Measurements from ENCODE around the gene GDF15. TPM values are rescaled to one million over a fixed set of nuclear protein-coding genes. Genes with fewer than 3 reads are reported as not detected.

GDF15 gene
- total and polyA plus RNA-seq, 12 donors = 0.33 to 29.2 (median 4.5) TPM

DNA sequence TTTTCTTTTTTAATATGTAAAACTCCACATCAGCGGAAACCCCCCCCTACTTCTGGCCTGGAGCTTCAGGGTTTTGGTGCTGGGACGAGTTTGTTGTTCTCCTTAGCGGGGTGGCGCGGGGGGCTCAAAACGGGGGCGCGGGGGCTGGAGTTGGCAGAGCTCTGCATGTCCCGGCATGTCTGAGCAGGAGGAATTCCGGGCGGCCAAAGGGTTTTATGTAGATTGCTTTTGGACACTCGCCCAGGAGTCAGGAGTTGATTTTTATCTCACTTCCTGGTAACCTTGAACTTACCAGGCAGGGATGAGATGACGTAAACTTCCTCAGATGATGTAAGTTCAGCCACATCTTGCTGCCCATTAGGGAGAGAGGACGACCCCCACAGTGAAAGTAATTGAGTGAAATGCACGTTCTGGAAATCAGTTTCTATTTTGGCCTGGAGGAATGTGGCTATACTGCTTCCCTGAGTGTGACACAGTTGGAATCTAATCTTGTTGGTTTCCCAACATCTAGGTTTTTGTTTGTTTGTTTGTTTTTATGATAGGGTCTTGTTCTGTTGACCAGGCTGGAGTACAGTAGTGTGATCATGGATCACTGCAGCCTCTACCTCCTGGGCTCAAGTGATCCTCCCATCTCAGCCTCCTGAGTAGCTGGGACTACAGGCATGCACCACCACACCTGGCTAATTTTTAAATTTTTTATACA, 21.0 kb upstream of the GDF15 start:
- Histone ChIP-seq H3K27me3 (no peaks in the 10 kb centered on the region), H3K4me1 (replicated peaks in 1 of 2) (peaks cover 21 to 23% of the 10 kb centered on the region in 2 donors), H3K36me3 (replicated peaks in 1 of 2) (peaks cover 0 to 31% of the 10 kb centered on the region in 2 donors), H3K27ac (peak overlapping the region; percentile 85 to 97 (median 94)), H3K9me3 (replicated peaks in 1 of 3) (no peaks in the 10 kb centered on the region), H3K4me3 (no peak overlapping the region)
- 3 to 8% (median 4%) methylated on average over 5 to 15 of the region's 15 CpGs for WGBS, 4 donors
- TF ChIP-seq, protein P1, sequence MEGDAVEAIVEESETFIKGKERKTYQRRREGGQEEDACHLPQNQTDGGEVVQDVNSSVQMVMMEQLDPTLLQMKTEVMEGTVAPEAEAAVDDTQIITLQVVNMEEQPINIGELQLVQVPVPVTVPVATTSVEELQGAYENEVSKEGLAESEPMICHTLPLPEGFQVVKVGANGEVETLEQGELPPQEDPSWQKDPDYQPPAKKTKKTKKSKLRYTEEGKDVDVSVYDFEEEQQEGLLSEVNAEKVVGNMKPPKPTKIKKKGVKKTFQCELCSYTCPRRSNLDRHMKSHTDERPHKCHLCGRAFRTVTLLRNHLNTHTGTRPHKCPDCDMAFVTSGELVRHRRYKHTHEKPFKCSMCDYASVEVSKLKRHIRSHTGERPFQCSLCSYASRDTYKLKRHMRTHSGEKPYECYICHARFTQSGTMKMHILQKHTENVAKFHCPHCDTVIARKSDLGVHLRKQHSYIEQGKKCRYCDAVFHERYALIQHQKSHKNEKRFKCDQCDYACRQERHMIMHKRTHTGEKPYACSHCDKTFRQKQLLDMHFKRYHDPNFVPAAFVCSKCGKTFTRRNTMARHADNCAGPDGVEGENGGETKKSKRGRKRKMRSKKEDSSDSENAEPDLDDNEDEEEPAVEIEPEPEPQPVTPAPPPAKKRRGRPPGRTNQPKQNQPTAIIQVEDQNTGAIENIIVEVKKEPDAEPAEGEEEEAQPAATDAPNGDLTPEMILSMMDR (IDR thresholded peaks at IDR 0.05) = no peak
- TF ChIP-seq POLR2A (IDR thresholded peaks at IDR 0.05) = peak in 1 of 2 donors; percentile 59
- intact Hi-C loops (cut with DNase I) = no loop called here
- DNase-seq = peak; percentile 90 to 96 (median 94)

DNA sequence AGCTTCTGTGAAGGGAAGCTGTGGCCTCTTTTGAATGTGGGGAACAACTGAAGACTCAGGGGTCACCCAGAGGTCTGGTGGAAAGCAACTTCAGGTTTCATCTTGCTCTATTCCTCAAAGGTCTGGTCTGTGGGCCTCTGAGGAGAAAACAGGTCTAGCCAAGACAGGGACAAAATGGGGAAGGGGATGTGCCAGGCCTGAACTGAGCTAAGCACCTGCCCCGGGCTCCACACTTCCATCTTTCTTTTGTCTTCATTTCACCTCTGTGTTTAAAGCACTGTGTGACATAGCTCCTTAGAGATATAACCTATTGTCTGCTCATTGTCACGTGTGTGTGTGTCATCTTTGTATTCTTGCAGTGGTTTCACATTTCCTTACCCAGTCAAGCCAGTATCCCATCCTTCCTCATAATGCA, 19.9 kb upstream of the GDF15 start:
- Histone ChIP-seq H3K27ac (peak overlapping the region in 4 of 5 donors; percentile 90 to 97 (median 95)), H3K9me3 (replicated peaks in 1 of 3) (no peaks in the 10 kb centered on the region), H3K4me1 (replicated peaks in 1 of 2) (peaks cover 21 to 23% of the 10 kb centered on the region in 2 donors), H3K36me3 (replicated peaks in 1 of 2) (peaks cover 0 to 22% of the 10 kb centered on the region in 2 donors), H3K4me3 (no peak overlapping the region), H3K27me3 (no peaks in the 10 kb centered on the region)
- intact Hi-C loops (cut with DNase I) = no loop called here
- 73 to 82% (median 78%) methylated on average over 2 of the region's 2 CpGs for WGBS, 4 donors
- DNase-seq = no peak
- TF ChIP-seq, protein P1 (IDR thresholded peaks at IDR 0.05) = no peak

DNA sequence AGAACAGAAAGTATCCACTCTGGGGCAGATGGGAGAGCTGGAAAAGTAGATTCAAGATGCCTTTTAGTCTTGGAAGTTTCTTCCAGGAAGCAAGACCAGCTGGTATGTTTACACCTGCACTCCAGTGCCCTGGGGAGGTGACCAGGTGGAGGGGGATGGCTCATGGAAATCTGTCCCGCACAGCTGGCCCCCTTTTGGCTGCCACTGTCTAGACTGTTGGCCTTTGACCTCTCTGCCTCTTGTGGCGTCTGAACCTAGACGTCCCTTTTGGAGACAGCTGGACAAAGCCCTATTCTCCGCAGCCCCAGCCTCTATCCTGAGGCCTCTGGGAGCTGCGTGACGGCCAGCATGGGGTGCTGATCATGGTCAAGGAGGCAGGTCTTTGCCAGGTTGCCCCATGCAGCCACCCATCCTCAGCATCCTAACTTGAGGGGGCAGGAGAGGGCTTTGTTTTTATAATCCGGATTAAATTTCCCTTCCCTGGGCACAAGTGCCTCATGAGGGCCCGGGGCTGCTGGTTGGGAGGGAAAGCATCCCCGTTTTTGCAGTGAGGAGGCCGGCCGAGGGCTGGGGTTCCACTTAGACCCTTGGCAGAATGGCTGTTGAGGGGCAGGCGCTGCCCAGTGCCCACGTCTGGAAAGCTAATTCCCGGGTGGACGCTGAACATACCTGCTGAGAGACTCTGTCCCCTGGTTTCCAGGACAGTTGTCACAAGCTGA, 17.3 kb upstream of the GDF15 start:
- intact Hi-C loops (cut with DNase I) = no loop called here
- TF ChIP-seq, protein P1 (IDR thresholded peaks at IDR 0.05) = no peak
- TF ChIP-seq POLR2A (IDR thresholded peaks at IDR 0.05) = no peak
- Histone ChIP-seq H3K9me3 (replicated peaks in 1 of 3) (no peaks in the 10 kb centered on the region), H3K27me3 (no peaks in the 10 kb centered on the region), H3K36me3 (replicated peaks in 1 of 2) (peaks cover 0 to 3% of the 10 kb centered on the region in 2 donors), H3K4me3 (no peak overlapping the region), H3K4me1 (replicated peaks in 1 of 2) (peaks cover 19 to 22% of the 10 kb centered on the region in 2 donors), H3K27ac (peak overlapping the region in 1 of 5 donors; percentile 14)
- 73 to 89% (median 87%) methylated on average over 6 to 15 of the region's 15 CpGs for WGBS, 4 donors
- DNase-seq = no peak

DNA sequence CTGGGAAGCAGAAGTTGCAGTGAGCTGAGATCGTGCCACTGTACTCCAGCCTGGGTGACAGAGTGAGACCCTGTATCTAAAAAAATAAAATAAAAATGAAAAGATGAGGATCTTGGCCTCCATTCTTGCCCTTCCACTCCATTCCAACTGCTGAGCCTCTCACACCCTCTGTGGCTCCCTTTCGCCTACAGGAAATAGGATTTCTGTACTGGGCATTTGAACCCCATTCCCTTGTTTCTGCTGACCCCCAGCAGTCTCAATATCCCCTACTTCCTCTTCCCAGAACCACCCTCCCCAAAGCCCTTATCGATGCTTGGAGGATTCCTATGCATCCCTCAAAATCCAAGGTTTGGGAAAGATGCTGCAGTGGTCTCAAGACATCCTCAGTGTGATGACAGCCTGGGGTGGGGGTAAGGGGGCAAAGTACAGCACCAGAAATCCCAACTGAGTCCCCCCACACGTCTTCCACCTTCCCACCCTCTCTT, 12.5 kb upstream of the GDF15 start:
- peaks cover 13 to 25% of the 10 kb centered on the region in 2 donors for H3K4me1 ChIP-seq (replicated peaks in 1 of 2)
- H3K27ac ChIP-seq = peak overlapping the region; percentile 50 to 95 (median 88)
- TF ChIP-seq POLR2A (IDR thresholded peaks at IDR 0.05) = no peak
- TF ChIP-seq, protein P1 (IDR thresholded peaks at IDR 0.05) = no peak
- no peak for DNase-seq
- no peaks in the 10 kb centered on the region for H3K36me3 ChIP-seq (replicated peaks in 1 of 2)
- H3K4me3 ChIP-seq = no peak overlapping the region
- H3K27me3 ChIP-seq = no peaks in the 10 kb centered on the region
- H3K9me3 ChIP-seq (replicated peaks in 1 of 3) = no peaks in the 10 kb centered on the region
- 61 to 67% (median 65%) methylated on average over 4 of the region's 4 CpGs for WGBS, 4 donors
- intact Hi-C loops (cut with DNase I) = no loop called here

Data from adrenal gland (tissue), 12 donors.